ENCODE measurements around the gene IL17RA. TPM values are rescaled to one million over a fixed set of nuclear protein-coding genes. Genes with fewer than 3 reads are reported as not detected.

IL17RA gene
- total RNA-seq, 4 donors from 2014 or later = 23.7 to 48.4 (median 31.0) TPM

DNA sequence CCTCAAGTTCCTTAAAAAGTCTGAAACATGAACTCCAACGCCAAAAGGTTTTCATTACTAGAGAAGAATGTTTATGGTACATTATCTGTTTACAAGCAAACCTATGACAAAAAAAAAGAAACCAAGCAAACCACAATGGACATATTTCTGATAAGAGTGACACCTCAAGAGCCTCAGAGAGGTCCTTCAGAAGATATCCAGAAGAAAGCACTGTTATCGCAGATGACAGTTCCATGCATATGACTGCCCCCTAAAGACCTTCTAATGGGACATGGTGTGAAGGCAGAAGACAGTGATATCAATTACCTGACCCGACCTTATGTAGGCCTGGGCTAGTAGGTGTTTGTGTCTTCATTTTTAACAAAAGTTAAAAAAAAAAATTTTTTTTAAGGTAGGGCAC is 71.1 kb downstream of the IL17RA start:
- TF ChIP-seq, protein P1, sequence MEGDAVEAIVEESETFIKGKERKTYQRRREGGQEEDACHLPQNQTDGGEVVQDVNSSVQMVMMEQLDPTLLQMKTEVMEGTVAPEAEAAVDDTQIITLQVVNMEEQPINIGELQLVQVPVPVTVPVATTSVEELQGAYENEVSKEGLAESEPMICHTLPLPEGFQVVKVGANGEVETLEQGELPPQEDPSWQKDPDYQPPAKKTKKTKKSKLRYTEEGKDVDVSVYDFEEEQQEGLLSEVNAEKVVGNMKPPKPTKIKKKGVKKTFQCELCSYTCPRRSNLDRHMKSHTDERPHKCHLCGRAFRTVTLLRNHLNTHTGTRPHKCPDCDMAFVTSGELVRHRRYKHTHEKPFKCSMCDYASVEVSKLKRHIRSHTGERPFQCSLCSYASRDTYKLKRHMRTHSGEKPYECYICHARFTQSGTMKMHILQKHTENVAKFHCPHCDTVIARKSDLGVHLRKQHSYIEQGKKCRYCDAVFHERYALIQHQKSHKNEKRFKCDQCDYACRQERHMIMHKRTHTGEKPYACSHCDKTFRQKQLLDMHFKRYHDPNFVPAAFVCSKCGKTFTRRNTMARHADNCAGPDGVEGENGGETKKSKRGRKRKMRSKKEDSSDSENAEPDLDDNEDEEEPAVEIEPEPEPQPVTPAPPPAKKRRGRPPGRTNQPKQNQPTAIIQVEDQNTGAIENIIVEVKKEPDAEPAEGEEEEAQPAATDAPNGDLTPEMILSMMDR (IDR thresholded peaks at IDR 0.05) = no peak
- ATAC-seq (ENCODE audit: low FRiP score) (no peak), DNase-seq (ENCODE audit: low spot score) (no peak)

DNA sequence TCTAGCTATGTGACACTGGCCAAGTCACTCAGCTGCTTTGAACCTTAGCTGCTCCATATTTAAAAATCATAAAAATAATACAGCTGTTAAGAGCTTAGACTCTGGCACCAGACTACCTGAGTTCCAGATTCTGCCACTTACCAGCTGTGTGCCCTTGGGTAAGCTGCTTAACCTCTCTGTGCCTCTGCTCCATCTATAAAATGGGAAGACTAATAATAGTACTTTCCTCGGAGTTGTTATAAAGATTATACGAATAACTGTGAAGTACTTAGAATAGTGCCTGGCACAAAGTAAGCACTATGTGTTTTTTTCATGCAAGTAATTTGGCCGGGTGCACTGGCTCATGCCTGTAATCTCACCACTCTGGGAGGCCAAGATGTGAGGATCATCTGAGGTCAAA is 72.9 kb downstream of the IL17RA start:
- DNase-seq (ENCODE audit: low spot score) (no peak), ATAC-seq (ENCODE audit: low FRiP score) (no peak)
- TF ChIP-seq, protein P1 (IDR thresholded peaks at IDR 0.05) = no peak

DNA sequence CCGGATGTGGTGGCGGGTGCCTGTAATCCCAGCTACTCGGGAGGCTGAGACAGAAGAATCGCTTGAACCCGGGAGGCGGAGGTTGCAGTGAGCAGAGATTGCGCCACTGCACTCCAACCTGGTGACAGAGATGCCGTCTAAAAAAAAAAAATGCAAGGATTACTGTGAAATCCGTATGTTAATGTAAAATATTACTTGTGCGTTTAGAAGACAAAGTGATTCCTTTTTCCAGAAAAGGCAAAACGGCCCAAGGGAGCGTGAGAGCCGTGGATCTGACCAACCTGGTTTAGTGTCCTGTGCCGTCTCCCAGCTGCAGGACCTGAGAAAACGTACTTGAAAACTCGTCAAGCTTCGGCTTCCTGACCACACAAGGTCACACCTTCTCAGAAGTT is 73.4 kb downstream of the IL17RA start:
- TF ChIP-seq, protein P1 (IDR thresholded peaks at IDR 0.05) = no peak
- ATAC-seq (ENCODE audit: low FRiP score) = no peak
- DNase-seq (ENCODE audit: low spot score) = no peak

DNA sequence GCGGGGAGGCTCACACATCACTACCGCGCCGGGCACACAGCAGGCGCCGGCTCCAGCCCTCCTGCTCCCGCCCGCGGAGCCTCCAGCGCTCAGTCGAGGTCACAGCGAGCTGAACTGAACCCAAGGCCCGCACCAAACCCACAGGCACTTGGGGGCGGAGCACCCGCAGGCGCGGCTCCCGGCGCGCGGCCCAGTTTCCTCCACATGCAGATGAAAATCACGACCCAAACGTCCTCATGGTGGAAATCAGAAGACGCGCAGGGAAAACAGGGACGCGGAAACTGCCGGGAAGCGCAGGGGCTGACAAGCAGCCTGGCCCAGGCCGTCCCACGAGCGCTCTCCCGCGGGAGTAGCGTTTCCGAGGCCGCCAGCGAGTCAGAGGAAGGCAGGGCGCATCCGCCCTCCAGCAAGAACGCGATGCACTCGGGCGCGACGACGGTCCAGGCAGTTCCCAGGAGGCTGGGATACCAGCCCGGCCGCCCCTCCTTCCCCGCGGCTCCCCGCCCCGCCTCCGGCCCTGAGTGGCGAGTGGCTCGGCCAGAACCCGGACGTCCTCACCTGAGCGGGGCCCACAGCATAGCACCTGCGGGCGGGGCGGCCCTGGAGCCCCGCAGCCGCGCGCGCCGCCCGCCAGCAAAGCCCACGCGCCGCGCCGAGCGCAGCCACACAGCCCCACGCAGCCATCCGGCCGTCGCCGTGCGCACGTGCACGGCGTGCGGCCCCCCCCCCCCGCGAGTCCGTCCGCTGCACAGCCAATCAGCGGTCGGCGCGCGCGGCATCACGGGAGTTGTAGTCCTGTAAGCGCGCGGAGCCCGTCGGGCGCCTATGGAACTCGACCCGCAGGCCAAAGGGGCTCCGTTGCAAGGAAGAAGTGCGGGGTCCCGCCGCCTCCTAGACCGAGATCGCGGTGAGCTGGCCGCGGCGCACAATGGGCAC is 74.0 kb downstream of the IL17RA start, which contains the start of gene HDHD5:
HDHD5 (minus strand) TSS at position 710 of the 936 bp plus-strand sequence; CDS start at position 684, 26 bp downstream.
- ATAC-seq (ENCODE audit: low FRiP score) = peak; percentile 94
- TF ChIP-seq, protein P1 (IDR thresholded peaks at IDR 0.05) = no peak
- peak; percentile 76 for DNase-seq (ENCODE audit: low spot score)

DNA sequence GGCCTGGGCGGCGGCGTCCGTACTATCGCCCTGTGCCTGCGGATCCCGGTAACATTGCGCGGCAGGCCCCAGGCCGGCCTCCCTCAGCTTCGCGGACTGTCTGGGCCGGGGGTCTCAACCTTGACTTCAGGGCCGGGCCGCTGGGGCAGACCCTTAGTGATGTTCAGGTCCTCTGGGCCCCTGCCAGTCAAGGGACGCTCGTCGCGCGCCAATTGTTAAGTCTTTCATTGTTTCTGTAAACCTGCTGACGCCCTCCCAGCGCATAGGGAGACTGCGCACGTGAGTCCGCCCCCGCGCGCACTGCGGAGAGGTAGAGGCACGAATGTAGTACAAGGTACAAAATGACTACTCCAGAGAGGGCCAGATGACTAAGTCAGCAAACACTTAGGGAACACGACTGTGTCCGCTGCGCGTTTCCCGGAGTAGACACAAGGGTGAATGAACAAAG is 74.7 kb downstream of the IL17RA start:
- TF ChIP-seq, protein P1 (IDR thresholded peaks at IDR 0.05) = no peak
- ATAC-seq (ENCODE audit: low FRiP score) (peak; percentile 33), DNase-seq (ENCODE audit: low spot score) (peak; percentile 55)

DNA sequence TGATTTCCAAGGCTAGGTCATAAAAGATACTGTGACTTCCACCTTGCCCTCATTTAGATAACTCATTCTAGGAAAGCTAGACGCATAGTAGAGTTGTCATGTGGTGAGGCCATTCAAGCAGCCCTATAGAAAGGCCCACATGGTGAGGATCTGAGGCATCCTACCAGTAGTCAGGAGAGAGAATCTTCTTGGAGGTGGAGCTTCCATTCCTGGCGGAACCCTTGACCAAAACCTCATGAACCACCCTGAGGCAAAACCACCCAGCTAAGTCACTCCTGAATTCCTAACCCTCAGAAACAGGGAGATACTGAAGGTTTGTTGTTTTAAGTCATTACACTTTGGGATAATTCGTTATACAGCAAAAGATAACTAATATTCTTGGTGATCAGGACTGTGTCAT is 77.2 kb downstream of the IL17RA start:
- TF ChIP-seq, protein P1 (IDR thresholded peaks at IDR 0.05) = no peak
- ATAC-seq (ENCODE audit: low FRiP score) = no peak
- DNase-seq (ENCODE audit: low spot score) = no peak

DNA sequence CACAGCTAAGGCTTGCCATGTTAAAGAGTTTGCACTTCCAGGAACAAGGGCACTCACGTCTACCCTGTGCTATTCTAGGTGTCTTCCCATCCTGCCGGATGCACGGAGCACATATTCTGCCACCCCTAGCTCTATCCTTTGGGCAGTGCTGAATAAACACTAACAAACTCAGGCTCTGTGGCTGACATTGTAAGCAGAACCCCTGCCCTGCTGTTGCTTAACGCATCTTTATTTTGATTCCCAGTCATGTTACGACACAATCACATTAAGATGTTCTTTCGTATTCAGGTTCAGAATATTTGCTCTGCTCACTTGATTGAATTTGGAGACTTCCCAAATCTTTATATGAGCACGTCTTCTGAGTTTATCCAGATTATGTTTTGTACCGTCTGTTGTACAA is 77.9 kb downstream of the IL17RA start:
- DNase-seq (ENCODE audit: low spot score) = no peak
- TF ChIP-seq, protein P1 (IDR thresholded peaks at IDR 0.05) = no peak

More for the DNA sequence above, 77.9 kb downstream of the IL17RA start:
- ATAC-seq (ENCODE audit: low FRiP score) = no peak
